HepG2 (cell line): ENCODE results near the gene CD6. TPM values are rescaled to one million over a fixed set of nuclear protein-coding genes. Genes with fewer than 3 reads are reported as not detected.

Experiments used
- ATAC-seq: fragments of 200-7000 bp; cut with Tn5 transposase; 3 replicates; pipeline ENCODE4 v1.9.1; 2020; ENCODE audit warnings: mild to moderate bottlenecking, moderate library complexity
- BruUV-seq: library from RNA; stranded (reverse); fragments of 400-500 nt; replicated peaks from 2 replicates; lab custom pipeline; 2021; lab: Mats Ljungman, UMichigan
- CTCF ChIA-PET: fragments of 300-600 bp; formaldehyde crosslinking; extraction: SDS; loops from one replicate; lab custom pipeline; 2021; ENCODE audit warnings: low total read pairs, inconsistent platforms, low intra/inter-chr PET ratio; lab: Yijun Ruan, JAX
- POLR2A ChIA-PET: fragments of 350-600 bp; sonication (Branson Sonifier 250); formaldehyde crosslinking; loops from one replicate; lab custom pipeline; 2020; ENCODE audit warnings: antibody characterized with exemption, inconsistent platforms; lab: Yijun Ruan, JAX
- DNase-seq: peaks from one replicate; pipeline ENCODE4 v3.0.0-alpha.2; 2015; ENCODE audit warnings: low spot score
- FAIRE-seq: peaks from 3 replicates; lab custom pipeline; 2011; peaks lifted over from hg19 to GRCh38; lab: Jason Lieb, UNC
- H2AFZ ChIP-seq: one replicate; pipeline ENCODE4 v1.6.1; 2011; ENCODE audit warnings: low read length, inconsistent platforms
- H3K27ac ChIP-seq: fragments of 300-600 bp; 3 replicates; pipeline ENCODE4 v1.8.0; 2011; ENCODE audit warnings: mixed run types, mild to moderate bottlenecking, mixed read lengths, low read length, inconsistent platforms; ENCODE audit not compliant: insufficient read depth; ENCODE audit errors: extremely low read length
- H3K27me3 ChIP-seq, 2 experiments: fragments of 200-600 bp in 1 of 2; 2 replicates in 1 of 2; 3 replicates in 1 of 2; pipeline versions ENCODE4 v1.6.0 to v1.8.0; 2011; ENCODE audit warnings: low read length in 2 of 2, mild to moderate bottlenecking in 2 of 2, moderate library complexity in 2 of 2, inconsistent platforms in 1 of 2; ENCODE audit not compliant: insufficient read depth in 2 of 2, control insufficient read depth in 1 of 2
- H3K36me3 ChIP-seq, 2 experiments: fragments of 200-600 bp in 1 of 2; replicated peaks in 1 of 2; 2 replicates in 1 of 2; 3 replicates in 1 of 2; pipeline versions ENCODE4 v1.5.1 to v1.8.0; 2011; ENCODE audit warnings: low read length in 2 of 2, inconsistent platforms in 1 of 2; ENCODE audit not compliant: insufficient read depth in 2 of 2, control insufficient read depth in 1 of 2
- H3K4me1 ChIP-seq: 2 replicates; pipeline ENCODE4 v1.5.1; 2012; ENCODE audit warnings: low read length, inconsistent platforms; ENCODE audit not compliant: insufficient read depth
- H3K4me2 ChIP-seq: 2 replicates; pipeline ENCODE4 v1.6.0; 2011; ENCODE audit warnings: low read depth, low read length, inconsistent platforms
- H3K4me3 ChIP-seq, 3 experiments: fragments of 200-600 bp in 1 of 3; sonication (generic), shearing (Covaris generic) in 1 of 3; replicated peaks in 1 of 3; 2 replicates each; pipeline ENCODE4 v1.5.1; 2011 to 2016; ENCODE audit warnings: low read length in 3 of 3, inconsistent platforms in 2 of 3, low read depth in 2 of 3, mild to moderate bottlenecking in 2 of 3, control low read depth in 1 of 3, mixed read lengths in 1 of 3; ENCODE audit not compliant: insufficient read depth in 1 of 3
- H3K79me2 ChIP-seq: one replicate; pipeline ENCODE4 v1.6.1; 2011; ENCODE audit warnings: low read length, inconsistent platforms; ENCODE audit not compliant: insufficient read depth
- H3K9ac ChIP-seq: 2 replicates; pipeline ENCODE4 v1.6.0; 2011; ENCODE audit warnings: mild to moderate bottlenecking, low read depth, low read length, inconsistent platforms; ENCODE audit not compliant: insufficient read depth
- H3K9me3 ChIP-seq: 2 replicates; pipeline ENCODE4 v1.5.1; 2012; ENCODE audit warnings: mild to moderate bottlenecking, low read length
- H4K20me1 ChIP-seq: 2 replicates; pipeline ENCODE4 v1.6.0; 2011; ENCODE audit warnings: inconsistent platforms, mild to moderate bottlenecking, low read length, moderate library complexity; ENCODE audit not compliant: insufficient read depth
- FOXJ3 ChIP-seq: sonication (generic); formaldehyde crosslinking; IDR thresholded peaks from 2 replicates; pipeline ENCODE4 v1.4.0; 2020; ENCODE audit warnings: missing genetic modification reagents, mild to moderate bottlenecking, borderline replicate concordance
- IKZF4 ChIP-seq: sonication (generic); formaldehyde crosslinking; IDR thresholded peaks from 2 replicates; pipeline ENCODE4 v1.5.1; 2020; ENCODE audit warnings: borderline replicate concordance, mild to moderate bottlenecking, low read depth, missing genetic modification reagents; ENCODE audit errors: not compliant biosample characterization
- MZF1 ChIP-seq: sonication (generic); formaldehyde crosslinking; IDR thresholded peaks from 2 replicates; pipeline ENCODE4 v1.8.1; 2023; ENCODE audit warnings: mild to moderate bottlenecking, missing genetic modification reagents, borderline replicate concordance
- POLR2AphosphoS5 ChIP-seq: IDR thresholded peaks from 2 replicates; pipeline ENCODE4 v1.6.1; 2012; ENCODE audit warnings: low read depth, low read length
- TMF1 ChIP-seq: sonication (generic); formaldehyde crosslinking; IDR thresholded peaks from 2 replicates; pipeline ENCODE4 v1.8.1; 2022; ENCODE audit warnings: low read depth, missing genetic modification reagents
- U2AF2 ChIP-seq: fragments of 200-400 bp; formaldehyde crosslinking; IDR thresholded peaks from 2 replicates; pipeline ENCODE4 v1.6.1; 2017; ENCODE audit warnings: low read depth, mild to moderate bottlenecking, low read length
- ZEB1 ChIP-seq: IDR thresholded peaks from 2 replicates; pipeline ENCODE4 v1.6.1; 2012; ENCODE audit warnings: mild to moderate bottlenecking, low read depth, inconsistent platforms; ENCODE audit not compliant: insufficient replicate concordance
- ZFAT ChIP-seq: sonication (generic); formaldehyde crosslinking; conservative IDR thresholded peaks from 2 replicates; pipeline ENCODE4 v1.8.1; 2023; ENCODE audit warnings: missing genetic modification reagents, inconsistent platforms
- ZNF256 ChIP-seq: sonication (generic); formaldehyde crosslinking; conservative IDR thresholded peaks from 2 replicates; pipeline ENCODE4 v1.4.0; 2020; ENCODE audit warnings: missing genetic modification reagents
- ZNF562 ChIP-seq: sonication (generic); formaldehyde crosslinking; IDR thresholded peaks from 2 replicates; pipeline ENCODE4 v1.8.0; 2022; ENCODE audit warnings: missing genetic modification reagents, borderline replicate concordance
- ZNF629 ChIP-seq: sonication (generic); formaldehyde crosslinking; conservative IDR thresholded peaks from 2 replicates; pipeline ENCODE4 v1.5.0; 2020; ENCODE audit warnings: missing genetic modification reagents
- WGBS: methylation state at CpG from one replicate; pipeline ENCODE4 v1.1.6; 2017; ENCODE audit warnings: low lambda C conversion rate; 5-methylcytosine and 5-hydroxymethylcytosine counted together
- in situ Hi-C: cut with HindIII; loops from 2 replicates; pipeline ENCODE4 v1.10.0; 2017; ENCODE audit warnings: low pct_unique_long_range_greater_than_20kb; ENCODE audit not compliant: extremely low pct_ligation_motif_present
- intact Hi-C: fragments of 100-400 bp; cut with micrococcal nuclease; formaldehyde crosslinking; loops from one replicate; pipeline ENCODE4 v1.10.0; 2022; ENCODE audit not compliant: unreplicated experiment
- polyA plus RNA-seq, 8 experiments: library from polyadenylated mRNA; depleted of rRNA in 3 of 8; stranded (reverse) in 7 of 8; unstranded in 1 of 8; fragments of >200 nt; fragmentation: Illumina TruSeq in 4 of 8; extraction: Trizol in 4 of 8; gene quantifications; 2 replicates each; pipeline versions ENCODE4 v1.2.1 to v1.2.3, GENCODE V29; 2011 to 2016; ENCODE audit warnings: low read depth in 4 of 8, missing spikeins in 1 of 8, mixed read lengths in 1 of 8; ENCODE audit not compliant: insufficient read depth in 1 of 8
- total RNA-seq, 5 experiments: library from RNA; depleted of rRNA; stranded (reverse); fragments of >200 nt; fragmentation: Illumina TruSeq; extraction: Trizol; gene quantifications; 2 replicates each; pipeline ENCODE4 v1.2.3, GENCODE V29; 2016; ENCODE audit warnings: low read depth in 1 of 5
- TF ChIP-seq, protein P1 (sequence below): sonication (generic); formaldehyde crosslinking; IDR thresholded peaks from 2 replicates; pipeline ENCODE4 v1.4.0; 2020; ENCODE audit warnings: missing genetic modification reagents
- TF ChIP-seq, protein P2 (sequence below): sonication (generic); formaldehyde crosslinking; IDR thresholded peaks from 2 replicates; pipeline ENCODE4 v1.4.0; 2020; ENCODE audit warnings: low read depth, missing genetic modification reagents
- TF ChIP-seq, protein P3 (sequence below): sonication (generic); formaldehyde crosslinking; IDR thresholded peaks from 2 replicates; pipeline ENCODE4 v1.9.0; 2022; ENCODE audit warnings: missing genetic modification reagents, mild to moderate bottlenecking, borderline replicate concordance

Gene CD6
- total and polyA plus RNA-seq, 2 of the 13 experiments (the other 11 are each of a cell fraction or from before 2014, with no cell fraction given), result not detected

DNA sequence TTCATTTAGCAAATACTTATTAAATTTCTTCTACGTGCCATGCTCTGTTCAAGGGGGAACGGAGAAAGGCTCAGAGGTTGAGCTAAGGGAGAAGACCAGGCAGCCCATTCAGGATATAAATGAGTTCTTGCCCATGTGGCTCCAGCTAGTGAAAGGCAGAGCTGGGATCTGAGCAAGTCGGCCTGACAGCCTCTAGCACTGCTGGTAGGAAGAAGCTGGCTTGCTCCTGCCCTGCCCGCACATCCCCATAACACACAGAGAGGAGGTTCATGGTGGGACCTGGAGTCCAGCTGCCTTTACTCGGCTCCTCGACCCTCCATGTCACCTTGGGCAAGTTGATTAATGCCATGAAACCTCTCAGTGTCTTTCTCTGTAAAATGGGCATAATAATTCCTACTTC, 21.5 kb upstream of the CD6 start (continued):
- TF ChIP-seq MZF1, result no peak
- TF ChIP-seq ZNF629 (CRISPR knock-in tag), result no peak; the same call in 1 of the 2 replicates
- no peak for TF ChIP-seq U2AF2
- no peak for TF ChIP-seq POLR2AphosphoS5
- TF ChIP-seq, protein P1, sequence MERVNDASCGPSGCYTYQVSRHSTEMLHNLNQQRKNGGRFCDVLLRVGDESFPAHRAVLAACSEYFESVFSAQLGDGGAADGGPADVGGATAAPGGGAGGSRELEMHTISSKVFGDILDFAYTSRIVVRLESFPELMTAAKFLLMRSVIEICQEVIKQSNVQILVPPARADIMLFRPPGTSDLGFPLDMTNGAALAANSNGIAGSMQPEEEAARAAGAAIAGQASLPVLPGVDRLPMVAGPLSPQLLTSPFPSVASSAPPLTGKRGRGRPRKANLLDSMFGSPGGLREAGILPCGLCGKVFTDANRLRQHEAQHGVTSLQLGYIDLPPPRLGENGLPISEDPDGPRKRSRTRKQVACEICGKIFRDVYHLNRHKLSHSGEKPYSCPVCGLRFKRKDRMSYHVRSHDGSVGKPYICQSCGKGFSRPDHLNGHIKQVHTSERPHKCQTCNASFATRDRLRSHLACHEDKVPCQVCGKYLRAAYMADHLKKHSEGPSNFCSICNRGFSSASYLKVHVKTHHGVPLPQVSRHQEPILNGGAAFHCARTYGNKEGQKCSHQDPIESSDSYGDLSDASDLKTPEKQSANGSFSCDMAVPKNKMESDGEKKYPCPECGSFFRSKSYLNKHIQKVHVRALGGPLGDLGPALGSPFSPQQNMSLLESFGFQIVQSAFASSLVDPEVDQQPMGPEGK (CRISPR knock-in tag), result no peak
- no peak for TF ChIP-seq IKZF4
- no peak for TF ChIP-seq ZEB1
- TF ChIP-seq ZNF256 (CRISPR knock-in tag), result no peak
- TF ChIP-seq ZNF562 (CRISPR knock-in tag), result no peak

DNA sequence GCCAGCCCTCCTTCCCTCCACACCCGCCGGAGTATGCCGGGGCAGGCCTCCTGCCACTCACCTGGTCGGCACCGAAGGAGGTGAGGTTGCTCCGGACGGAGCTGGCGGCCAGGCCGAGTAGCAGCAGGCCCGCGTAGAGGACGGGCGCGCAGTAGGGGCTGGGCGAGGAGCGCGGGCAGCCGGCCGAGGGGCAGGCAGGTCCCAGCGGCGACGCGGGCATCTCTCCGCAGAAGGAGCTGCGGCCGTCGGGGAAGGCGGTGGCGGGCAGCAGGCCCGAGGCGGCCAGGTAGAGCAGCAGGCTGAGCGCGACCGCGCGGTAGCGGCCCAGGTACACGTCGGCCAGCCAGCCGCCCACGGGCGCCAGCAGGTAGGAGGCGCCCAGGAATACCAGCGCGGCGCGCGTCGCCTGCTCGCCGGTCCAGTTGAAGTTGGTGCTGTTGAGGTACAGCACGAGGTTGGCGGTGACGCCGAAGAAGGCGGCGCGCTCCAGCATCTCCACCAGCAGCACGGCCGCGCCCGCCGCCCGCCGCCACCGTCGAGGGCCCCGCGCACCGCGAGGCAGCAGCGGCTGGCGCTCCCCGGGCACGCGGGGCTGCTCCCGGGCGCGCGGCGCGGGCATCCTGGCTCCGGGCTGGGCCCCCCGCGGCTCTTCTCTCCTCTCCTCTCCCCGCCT, 20.4 kb upstream of the CD6 start:
- H2AFZ ChIP-seq, result no peak overlapping the region
- H3K36me3 ChIP-seq, result no peaks in the 10 kb centered on the region
- H3K79me2 ChIP-seq, result no peaks in the 10 kb centered on the region
- ChIA-PET POLR2A (no interaction called here), CTCF (no interaction called here)
- H3K4me3 ChIP-seq, result no peak overlapping the region
- no peak overlapping the region for H3K9ac ChIP-seq
- no peaks in the 10 kb centered on the region for H3K9me3 ChIP-seq
- H3K4me2 ChIP-seq, result no peak overlapping the region
- BruUV-seq, result no TSS peak
- no peak for TF ChIP-seq ZFAT (CRISPR knock-in tag)
- TF ChIP-seq, protein P2, sequence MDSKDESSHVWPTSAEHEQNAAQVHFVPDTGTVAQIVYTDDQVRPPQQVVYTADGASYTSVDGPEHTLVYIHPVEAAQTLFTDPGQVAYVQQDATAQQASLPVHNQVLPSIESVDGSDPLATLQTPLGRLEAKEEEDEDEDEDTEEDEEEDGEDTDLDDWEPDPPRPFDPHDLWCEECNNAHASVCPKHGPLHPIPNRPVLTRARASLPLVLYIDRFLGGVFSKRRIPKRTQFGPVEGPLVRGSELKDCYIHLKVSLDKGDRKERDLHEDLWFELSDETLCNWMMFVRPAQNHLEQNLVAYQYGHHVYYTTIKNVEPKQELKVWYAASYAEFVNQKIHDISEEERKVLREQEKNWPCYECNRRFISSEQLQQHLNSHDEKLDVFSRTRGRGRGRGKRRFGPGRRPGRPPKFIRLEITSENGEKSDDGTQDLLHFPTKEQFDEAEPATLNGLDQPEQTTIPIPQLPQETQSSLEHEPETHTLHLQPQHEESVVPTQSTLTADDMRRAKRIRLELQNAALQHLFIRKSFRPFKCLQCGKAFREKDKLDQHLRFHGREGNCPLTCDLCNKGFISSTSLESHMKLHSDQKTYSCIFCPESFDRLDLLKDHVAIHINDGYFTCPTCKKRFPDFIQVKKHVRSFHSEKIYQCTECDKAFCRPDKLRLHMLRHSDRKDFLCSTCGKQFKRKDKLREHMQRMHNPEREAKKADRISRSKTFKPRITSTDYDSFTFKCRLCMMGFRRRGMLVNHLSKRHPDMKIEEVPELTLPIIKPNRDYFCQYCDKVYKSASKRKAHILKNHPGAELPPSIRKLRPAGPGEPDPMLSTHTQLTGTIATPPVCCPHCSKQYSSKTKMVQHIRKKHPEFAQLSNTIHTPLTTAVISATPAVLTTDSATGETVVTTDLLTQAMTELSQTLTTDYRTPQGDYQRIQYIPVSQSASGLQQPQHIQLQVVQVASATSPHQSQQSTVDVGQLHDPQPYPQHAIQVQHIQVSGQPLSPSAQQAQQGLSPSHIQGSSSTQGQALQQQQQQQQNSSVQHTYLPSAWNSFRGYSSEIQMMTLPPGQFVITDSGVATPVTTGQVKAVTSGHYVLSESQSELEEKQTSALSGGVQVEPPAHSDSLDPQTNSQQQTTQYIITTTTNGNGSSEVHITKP (CRISPR knock-in tag), result no peak
- no peak for TF ChIP-seq FOXJ3 (CRISPR knock-in tag)
- TF ChIP-seq, protein P3, sequence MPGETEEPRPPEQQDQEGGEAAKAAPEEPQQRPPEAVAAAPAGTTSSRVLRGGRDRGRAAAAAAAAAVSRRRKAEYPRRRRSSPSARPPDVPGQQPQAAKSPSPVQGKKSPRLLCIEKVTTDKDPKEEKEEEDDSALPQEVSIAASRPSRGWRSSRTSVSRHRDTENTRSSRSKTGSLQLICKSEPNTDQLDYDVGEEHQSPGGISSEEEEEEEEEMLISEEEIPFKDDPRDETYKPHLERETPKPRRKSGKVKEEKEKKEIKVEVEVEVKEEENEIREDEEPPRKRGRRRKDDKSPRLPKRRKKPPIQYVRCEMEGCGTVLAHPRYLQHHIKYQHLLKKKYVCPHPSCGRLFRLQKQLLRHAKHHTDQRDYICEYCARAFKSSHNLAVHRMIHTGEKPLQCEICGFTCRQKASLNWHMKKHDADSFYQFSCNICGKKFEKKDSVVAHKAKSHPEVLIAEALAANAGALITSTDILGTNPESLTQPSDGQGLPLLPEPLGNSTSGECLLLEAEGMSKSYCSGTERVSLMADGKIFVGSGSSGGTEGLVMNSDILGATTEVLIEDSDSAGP (CRISPR knock-in tag), result no peak
- no peak for TF ChIP-seq TMF1 (CRISPR knock-in tag)
- no peaks in the 10 kb centered on the region for H4K20me1 ChIP-seq
- WGBS, result 95% methylated on average over 74 of the region's 86 CpGs
- no peak for DNase-seq
- no peaks in the 10 kb centered on the region for H3K4me1 ChIP-seq
- in situ Hi-C loops, result no loop called here
- ATAC-seq, result no peak
- intact Hi-C loops, result no loop called here
- no peak overlapping the region for H3K27ac ChIP-seq
- peaks cover 0 to 15% of the 10 kb centered on the region in 2 experiments; a peak in 2 of 5 replicates for H3K27me3 ChIP-seq
- no peak for FAIRE-seq
